Anterior cingulate cortex (tissue), 58 donors: ENCODE results near the gene M1AP.
A peak's percentile ranks its signal among the peaks of the same experiment; 100 is the strongest.

ENCODE experiments used
- DNase-seq, 58 donors: peaks; one replicate each; lab custom pipeline; 2025; lab: John Stamatoyannopoulos, UW

The M1AP gene

GRCh38 chr2:74599676-74600075 is 48.5 kb downstream of the M1AP start:
- DNase-seq = no peak

- no peak for DNase-seq
These were observed 50.7 kb downstream of the M1AP start for GRCh38 chr2:74597410-74597809.

GRCh38 chr2:74596584-74596983 is 51.5 kb downstream of the M1AP start:
- DNase-seq = no peak

GRCh38 chr2:74593826-74594772 is 54.0 kb downstream of the M1AP start:
- no peak for DNase-seq

- no peak for DNase-seq
These were observed 59.5 kb downstream of the M1AP start for GRCh38 chr2:74588664-74589063.

- peak in 37 of 58 donors; percentile 3 to 54 (median 26) for DNase-seq
These were observed 60.4 kb downstream of the M1AP start for GRCh38 chr2:74587664-74588277.

GRCh38 chr2:74585406-74586185 is 62.5 kb downstream of the M1AP start:
- DNase-seq = peak in 5 of 58 donors; percentile 2 to 27 (median 8)

- no peak for DNase-seq
These were observed 64.0 kb downstream of the M1AP start for GRCh38 chr2:74584088-74584645.

GRCh38 chr2:74583504-74583903 is 64.6 kb downstream of the M1AP start:
- no peak for DNase-seq

GRCh38 chr2:74582184-74582583 is 65.9 kb downstream of the M1AP start:
- DNase-seq = no peak

GRCh38 chr2:74581463-74581862 is 66.7 kb downstream of the M1AP start:
- no peak for DNase-seq

GRCh38 chr2:74578408-74578807 is 69.7 kb downstream of the M1AP start:
- no peak for DNase-seq

GRCh38 chr2:74577448-74577847 is 70.7 kb downstream of the M1AP start:
- DNase-seq = no peak

- DNase-seq = peak in 9 of 58 donors; percentile 9 to 63 (median 26)
These were observed 71.3 kb downstream of the M1AP start for GRCh38 chr2:74576863-74577229.

GRCh38 chr2:74576211-74576862 is 71.8 kb downstream of the M1AP start:
- no peak for DNase-seq

- DNase-seq = no peak
These were observed 72.8 kb downstream of the M1AP start for GRCh38 chr2:74575320-74575719.

GRCh38 chr2:74573747-74574562 is 74.2 kb downstream of the M1AP start:
- DNase-seq = peak in 1 of 58 donors; percentile 30

- DNase-seq = no peak
These were observed 75.8 kb downstream of the M1AP start for GRCh38 chr2:74572178-74572925.

GRCh38 chr2:74571058-74571457 is 77.1 kb downstream of the M1AP start:
- no peak for DNase-seq
